Nephron (organoid): ENCODE results near the gene NPHP1.
A peak's percentile ranks its signal among the peaks of the same experiment; 100 is the strongest.
"Not testable (repeated sequence)": the region's sequence is repeated elsewhere in the genome, so short reads cannot be mapped to it uniquely, and the experiment has no call there.

Experiments used
- H3K27ac Mint-ChIP-seq, 3 experiments: 2 replicates each; pipeline ENCODE4 v1.8.0; 2020; ENCODE audit warnings: mixed read lengths in 3 of 3, mild to moderate bottlenecking in 2 of 3, moderate library complexity in 1 of 3
- H3K27me3 Mint-ChIP-seq: 2 replicates; pipeline ENCODE4 v1.8.0; 2021; ENCODE audit warnings: low read depth, mild to moderate bottlenecking, moderate library complexity, mixed read lengths
- H3K36me3 Mint-ChIP-seq: 2 replicates; pipeline ENCODE4 v1.8.0; 2020; ENCODE audit warnings: low read depth, mixed read lengths
- H3K4me1 Mint-ChIP-seq: 2 replicates; pipeline ENCODE4 v1.8.0; 2020; ENCODE audit warnings: mixed read lengths
- H3K4me3 Mint-ChIP-seq, 3 experiments: 2 replicates each; pipeline ENCODE4 v1.8.0; 2020; ENCODE audit warnings: mild to moderate bottlenecking in 3 of 3, mixed read lengths in 3 of 3, moderate library complexity in 2 of 3
- H3K9me3 Mint-ChIP-seq: 2 replicates; pipeline ENCODE4 v1.8.0; 2020; ENCODE audit warnings: mixed read lengths
- TF ChIP-seq, protein P1 (sequence below), 3 experiments: fragments of 200-600 bp; sonication (generic); IDR thresholded peaks; one replicate each; pipeline ENCODE4 v1.5.0; 2021; ENCODE audit warnings: antibody characterized with exemption in 3 of 3; ENCODE audit not compliant: unreplicated experiment in 3 of 3

NPHP1 gene

DNA sequence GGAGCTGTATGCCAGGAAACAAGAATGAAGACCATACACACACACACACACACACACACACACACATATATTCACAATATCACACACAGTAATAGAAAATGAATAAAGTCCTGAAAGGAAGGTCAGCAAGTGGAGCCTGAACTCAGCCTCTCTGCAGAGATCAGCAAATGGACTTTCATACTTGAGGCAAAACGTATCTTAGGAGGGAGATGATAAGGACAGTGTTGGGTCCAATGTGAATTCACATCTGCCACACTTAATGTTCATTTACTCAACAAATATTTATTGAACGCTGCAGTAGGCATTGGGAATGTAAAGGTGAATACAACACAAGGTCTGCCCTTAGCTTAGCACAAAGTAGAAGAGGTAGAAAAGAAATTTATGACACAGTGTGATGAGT lies 10.3 kb upstream of the NPHP1 start:
- Mint-ChIP-seq H3K36me3 (no peaks in the 10 kb centered on the region), H3K27ac (no peak overlapping the region), H3K27me3 (peaks cover 18% of the 10 kb centered on the region), H3K9me3 (peaks cover 10% of the 10 kb centered on the region), H3K4me1 (no peaks in the 10 kb centered on the region), H3K4me3 (no peak overlapping the region)
- TF ChIP-seq, protein P1, sequence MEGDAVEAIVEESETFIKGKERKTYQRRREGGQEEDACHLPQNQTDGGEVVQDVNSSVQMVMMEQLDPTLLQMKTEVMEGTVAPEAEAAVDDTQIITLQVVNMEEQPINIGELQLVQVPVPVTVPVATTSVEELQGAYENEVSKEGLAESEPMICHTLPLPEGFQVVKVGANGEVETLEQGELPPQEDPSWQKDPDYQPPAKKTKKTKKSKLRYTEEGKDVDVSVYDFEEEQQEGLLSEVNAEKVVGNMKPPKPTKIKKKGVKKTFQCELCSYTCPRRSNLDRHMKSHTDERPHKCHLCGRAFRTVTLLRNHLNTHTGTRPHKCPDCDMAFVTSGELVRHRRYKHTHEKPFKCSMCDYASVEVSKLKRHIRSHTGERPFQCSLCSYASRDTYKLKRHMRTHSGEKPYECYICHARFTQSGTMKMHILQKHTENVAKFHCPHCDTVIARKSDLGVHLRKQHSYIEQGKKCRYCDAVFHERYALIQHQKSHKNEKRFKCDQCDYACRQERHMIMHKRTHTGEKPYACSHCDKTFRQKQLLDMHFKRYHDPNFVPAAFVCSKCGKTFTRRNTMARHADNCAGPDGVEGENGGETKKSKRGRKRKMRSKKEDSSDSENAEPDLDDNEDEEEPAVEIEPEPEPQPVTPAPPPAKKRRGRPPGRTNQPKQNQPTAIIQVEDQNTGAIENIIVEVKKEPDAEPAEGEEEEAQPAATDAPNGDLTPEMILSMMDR (IDR thresholded peaks at IDR 0.05; ENCODE audit: unreplicated experiment in 3 of 3) = no peak

DNA sequence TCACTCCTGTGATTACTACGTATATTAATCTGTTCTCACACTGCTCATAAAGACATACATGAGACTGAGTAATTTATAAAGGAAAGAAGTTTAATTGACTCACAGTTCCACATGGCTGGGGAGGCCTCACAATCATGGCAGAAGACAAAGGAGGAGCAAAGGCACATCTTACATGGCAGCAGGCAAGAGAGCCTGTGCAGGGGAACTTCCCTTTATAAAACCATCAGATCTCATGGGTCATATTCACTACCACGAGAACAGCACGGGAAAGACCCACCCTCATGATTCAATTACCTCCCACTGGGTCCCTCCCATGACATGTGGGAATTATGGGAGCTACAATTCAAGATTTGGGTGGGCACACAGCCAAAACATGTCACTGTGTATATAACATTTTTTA lies 8.7 kb upstream of the NPHP1 start:
- Mint-ChIP-seq H3K27me3 (peaks cover 14% of the 10 kb centered on the region), H3K4me3 (peak overlapping the region; percentile 64 to 67 (median 67))
- not testable (repeated sequence) for H3K36me3 Mint-ChIP-seq, H3K4me1 Mint-ChIP-seq, H3K9me3 Mint-ChIP-seq, H3K27ac Mint-ChIP-seq

DNA sequence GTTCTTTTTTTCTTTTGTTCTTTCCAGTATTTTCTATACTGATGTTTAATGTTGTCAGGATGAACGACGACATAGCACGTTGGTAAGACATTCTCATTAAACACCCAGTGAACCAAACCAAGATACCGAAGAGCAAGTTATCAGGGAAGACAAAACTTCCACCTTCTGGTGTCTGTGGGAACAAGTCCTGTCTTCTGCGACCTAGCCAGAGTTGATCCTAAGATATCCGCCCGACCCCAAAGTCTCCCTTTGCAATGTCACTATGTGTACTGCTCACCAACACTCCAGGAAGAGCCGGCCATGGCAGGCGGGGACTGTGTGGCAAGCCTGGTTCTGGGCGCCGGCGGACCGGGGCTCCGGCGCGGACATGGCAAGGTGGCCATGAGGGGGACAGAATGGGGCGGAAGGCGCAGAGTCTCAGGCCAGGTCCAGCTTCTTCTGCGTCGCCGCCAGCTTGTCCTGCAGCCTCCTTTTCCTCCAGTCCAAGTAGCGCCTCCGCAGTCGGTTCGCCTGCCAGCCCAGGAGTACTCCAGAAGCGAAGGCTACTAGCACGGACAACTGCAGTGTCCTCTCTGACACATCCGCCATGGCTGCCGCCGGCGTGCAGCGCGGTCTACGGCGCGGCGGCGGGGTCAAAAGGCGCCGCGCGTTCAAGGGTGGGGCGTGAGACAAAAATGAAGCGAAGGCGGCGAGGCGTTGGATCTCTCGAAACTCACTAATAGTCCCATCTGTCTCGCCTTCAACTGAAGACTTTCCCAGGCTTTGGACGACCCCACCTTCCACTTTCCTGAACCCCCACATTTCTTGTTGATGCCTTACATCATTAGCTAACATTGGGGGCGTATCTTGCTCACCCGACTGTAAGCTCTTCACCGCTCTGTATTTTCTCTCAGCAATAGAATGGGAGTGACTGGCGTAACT lies 7.4 kb upstream of the NPHP1 start, which contains the start of gene MTLN:
TSS of gene MTLN (minus strand) at position 610 of the 921 bp plus-strand sequence. CDS start at position 588, 22 bp downstream.
- H3K9me3 Mint-ChIP-seq = peaks cover 6% of the 10 kb centered on the region
- TF ChIP-seq, protein P1 (IDR thresholded peaks at IDR 0.05; ENCODE audit: unreplicated experiment in 3 of 3) = no peak
- H3K27ac Mint-ChIP-seq = peak within 1 kb of the TSS; percentile 89 to 92 (median 92)
- no peaks in the 10 kb centered on the region for H3K4me1 Mint-ChIP-seq
- H3K27me3 Mint-ChIP-seq = peaks cover 9% of the 10 kb centered on the region
- H3K4me3 Mint-ChIP-seq = peak within 1 kb of the TSS; percentile 88 to 95 (median 95)
- no peaks in the 10 kb centered on the region for H3K36me3 Mint-ChIP-seq

DNA sequence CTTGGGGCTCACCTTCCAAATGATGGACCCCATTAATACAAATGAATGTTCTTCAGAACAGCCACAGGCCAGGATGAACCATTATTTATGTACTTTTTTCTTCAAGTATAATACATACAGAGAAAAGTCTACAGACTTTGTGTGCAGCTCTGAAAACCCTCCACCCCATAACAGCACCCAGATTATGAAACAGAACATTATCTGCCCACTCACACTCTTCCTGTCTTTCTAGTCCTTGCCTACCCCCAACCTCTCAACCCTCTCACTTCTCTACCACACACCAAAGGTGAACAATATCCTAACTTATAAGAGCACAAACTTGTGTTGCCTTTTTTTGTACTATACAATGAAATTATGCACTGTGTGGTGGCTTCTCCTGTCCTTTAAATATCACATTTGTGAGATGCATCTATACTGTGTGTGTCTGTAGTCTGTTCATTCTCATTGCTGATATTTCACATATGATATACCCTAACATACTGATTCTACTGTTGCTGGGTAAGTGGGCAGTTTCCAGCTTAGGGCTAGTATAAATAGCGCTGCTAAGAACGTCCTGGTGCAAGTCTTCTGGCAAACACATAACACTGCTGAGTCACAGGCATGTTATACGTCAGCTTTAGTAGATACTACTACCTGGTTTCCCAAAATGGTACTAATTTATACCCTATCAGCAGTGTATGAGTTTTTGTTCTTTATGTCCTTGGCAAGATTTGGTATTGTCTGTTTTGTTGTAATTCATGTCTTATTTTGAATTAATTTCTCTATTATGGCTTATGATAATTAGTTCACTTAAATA lies 1.0 kb upstream of the NPHP1 start:
- peak overlapping the region in 2 of 3 experiments; percentile 3 to 30 for H3K27ac Mint-ChIP-seq
- H3K4me3 Mint-ChIP-seq = peak overlapping the region; percentile 89 to 95 (median 94)
- H3K9me3 Mint-ChIP-seq = no peaks in the 10 kb centered on the region
- H3K4me1 Mint-ChIP-seq = peaks cover 9% of the 10 kb centered on the region
- TF ChIP-seq, protein P1 (IDR thresholded peaks at IDR 0.05; ENCODE audit: unreplicated experiment in 3 of 3) = no peak
- no peaks in the 10 kb centered on the region for H3K36me3 Mint-ChIP-seq
- H3K27me3 Mint-ChIP-seq = no peaks in the 10 kb centered on the region

DNA sequence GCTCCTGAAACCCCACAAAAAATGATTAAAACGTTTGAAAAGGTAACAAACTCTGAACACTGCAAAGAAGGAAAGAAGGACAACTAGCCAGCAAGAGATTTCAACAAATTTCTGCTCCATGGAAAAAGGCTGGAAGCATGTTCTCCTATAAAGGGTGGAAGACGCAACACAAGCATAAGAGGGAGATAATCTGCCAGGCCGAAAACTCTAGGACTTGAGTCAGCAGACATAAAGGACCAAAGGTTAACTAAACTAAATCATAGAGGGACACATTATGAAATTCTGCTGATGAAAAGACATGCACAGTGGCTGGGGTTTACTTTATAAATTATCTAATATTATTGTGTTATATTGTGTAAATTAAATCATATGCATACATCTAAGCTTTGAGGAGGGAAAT lies 6.8 kb downstream of the NPHP1 start:
- TF ChIP-seq, protein P1 (IDR thresholded peaks at IDR 0.05; ENCODE audit: unreplicated experiment in 3 of 3) = no peak

DNA sequence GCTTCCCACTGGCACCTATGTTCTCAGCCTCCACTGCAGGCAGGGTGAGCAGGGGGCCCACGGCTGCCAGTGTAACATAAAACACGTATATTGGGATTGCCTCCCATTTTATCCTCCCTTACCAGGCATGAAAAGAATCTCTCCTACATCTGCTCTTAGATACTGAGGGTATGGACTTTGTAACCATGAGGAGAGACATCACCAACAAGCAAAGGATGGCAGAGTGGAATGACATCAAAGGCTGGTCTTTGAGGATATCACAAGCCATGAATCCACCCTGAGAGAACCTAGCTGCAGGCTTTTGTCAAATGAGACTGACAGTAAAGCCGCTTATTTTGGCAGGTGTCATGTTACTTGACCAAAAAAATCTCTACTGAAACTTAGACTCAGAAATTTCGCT lies 7.4 kb downstream of the NPHP1 start:
- TF ChIP-seq, protein P1 (IDR thresholded peaks at IDR 0.05; ENCODE audit: unreplicated experiment in 3 of 3) = no peak
- Mint-ChIP-seq H3K27me3 (no peaks in the 10 kb centered on the region), H3K4me3 (no peak overlapping the region), H3K9me3 (peaks cover under 1% of the 10 kb centered on the region), H3K4me1 (no peaks in the 10 kb centered on the region), H3K36me3 (peaks cover 20% of the 10 kb centered on the region), H3K27ac (no peak overlapping the region)

More for the DNA sequence above, 6.8 kb downstream of the NPHP1 start:
- H3K36me3 Mint-ChIP-seq = peaks cover 20% of the 10 kb centered on the region
- H3K4me1 Mint-ChIP-seq = no peaks in the 10 kb centered on the region
- H3K27ac Mint-ChIP-seq = no peak overlapping the region
- H3K9me3 Mint-ChIP-seq = no peaks in the 10 kb centered on the region
- no peaks in the 10 kb centered on the region for H3K27me3 Mint-ChIP-seq
- no peak overlapping the region for H3K4me3 Mint-ChIP-seq

DNA sequence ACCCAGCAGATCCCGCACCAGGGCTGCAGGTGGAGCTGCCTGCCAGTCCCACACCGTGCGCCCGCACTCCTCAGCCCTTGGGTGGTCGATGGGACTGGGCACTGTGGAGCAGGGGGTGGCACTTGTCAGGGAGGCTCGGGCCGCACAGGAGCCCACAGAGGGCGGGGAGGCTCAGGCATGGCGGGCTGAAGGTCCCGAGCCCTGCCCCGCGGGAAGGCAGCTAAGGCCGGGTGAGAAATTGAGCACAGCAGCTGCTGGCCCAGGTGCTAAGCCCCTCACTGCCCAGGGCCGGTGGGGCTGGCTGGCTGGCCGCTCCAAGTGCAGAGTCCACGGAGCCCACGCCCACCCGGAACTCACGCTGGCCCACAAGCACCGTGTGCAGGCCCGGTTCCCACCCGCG lies 14.6 kb downstream of the NPHP1 start:
- H3K4me1 Mint-ChIP-seq, H3K27me3 Mint-ChIP-seq, H3K4me3 Mint-ChIP-seq, H3K27ac Mint-ChIP-seq: not testable (repeated sequence)
- Mint-ChIP-seq H3K9me3 (peaks cover 38% of the 10 kb centered on the region), H3K36me3 (peaks cover 52% of the 10 kb centered on the region)
